Stomach smooth muscle (tissue), 2 donors: ENCODE measurements around the gene PRXL2A.
A peak's percentile ranks its signal among the peaks of the same experiment; 100 is the strongest.

ENCODE experiments used
- H3K27ac ChIP-seq: one replicate; pipeline ENCODE4 v1.7.0; 2013; ENCODE audit warnings: mild to moderate bottlenecking, low read length, inconsistent platforms
- H3K27me3 ChIP-seq, 2 donors: one replicate each; pipeline ENCODE4 v1.7.0; 2013; ENCODE audit warnings: low read length in 2 of 2; ENCODE audit not compliant: insufficient read depth in 2 of 2, control insufficient read depth in 1 of 2
- H3K36me3 ChIP-seq, 2 donors: one replicate each; pipeline ENCODE4 v1.7.0; 2013; ENCODE audit warnings: low read length in 2 of 2; ENCODE audit not compliant: control insufficient read depth in 2 of 2, insufficient read depth in 2 of 2
- H3K4me1 ChIP-seq: one replicate; pipeline ENCODE4 v1.7.0; 2013; ENCODE audit warnings: low read length; ENCODE audit not compliant: control insufficient read depth, insufficient read depth
- H3K4me3 ChIP-seq, 2 donors: one replicate each; pipeline ENCODE4 v1.7.0; 2013; ENCODE audit warnings: low read length in 2 of 2
- H3K9ac ChIP-seq, 2 donors: one replicate each; pipeline ENCODE4 v1.7.0; 2013; ENCODE audit warnings: low read length in 2 of 2, mild to moderate bottlenecking in 1 of 2
- H3K9me3 ChIP-seq, 2 donors: one replicate each; pipeline ENCODE4 v1.7.0; 2013; ENCODE audit warnings: low read length in 2 of 2; ENCODE audit not compliant: control insufficient read depth in 2 of 2
- donor health status: healthy.
- donor health status: Pancreatic carcinoma.

Gene PRXL2A

GRCh38 chr10:80392250-80392649 is 16.1 kb upstream of the PRXL2A start:
- H3K36me3 ChIP-seq = no peaks in the 10 kb centered on the region
- no peak overlapping the region for H3K27ac ChIP-seq
- no peaks in the 10 kb centered on the region for H3K27me3 ChIP-seq
- no peak overlapping the region for H3K4me3 ChIP-seq
- H3K9ac ChIP-seq = no peak overlapping the region
- no peaks in the 10 kb centered on the region for H3K9me3 ChIP-seq
- H3K4me1 ChIP-seq = no peaks in the 10 kb centered on the region

GRCh38 chr10:80394358-80394916 is 13.9 kb upstream of the PRXL2A start:
- Histone ChIP-seq H3K36me3 (no peaks in the 10 kb centered on the region), H3K4me1 (no peaks in the 10 kb centered on the region), H3K9ac (no peak overlapping the region), H3K9me3 (no peaks in the 10 kb centered on the region), H3K4me3 (no peak overlapping the region), H3K27me3 (no peaks in the 10 kb centered on the region), H3K27ac (no peak overlapping the region)

GRCh38 chr10:80397014-80397413 is 11.3 kb upstream of the PRXL2A start:
- Histone ChIP-seq H3K36me3 (no peaks in the 10 kb centered on the region), H3K4me3 (no peak overlapping the region), H3K9me3 (no peaks in the 10 kb centered on the region), H3K4me1 (no peaks in the 10 kb centered on the region), H3K9ac (no peak overlapping the region), H3K27me3 (no peaks in the 10 kb centered on the region), H3K27ac (no peak overlapping the region)

- no peaks in the 10 kb centered on the region for H3K4me1 ChIP-seq
- H3K4me3 ChIP-seq = no peak overlapping the region
- H3K27me3 ChIP-seq = no peaks in the 10 kb centered on the region
- no peaks in the 10 kb centered on the region for H3K36me3 ChIP-seq
- no peak overlapping the region for H3K27ac ChIP-seq
- H3K9me3 ChIP-seq = no peaks in the 10 kb centered on the region
- H3K9ac ChIP-seq = no peak overlapping the region
Observed at GRCh38 chr10:80400136-80400804, 8.1 kb upstream of the PRXL2A start.

GRCh38 chr10:80405035-80405434 is 3.3 kb upstream of the PRXL2A start:
- no peak overlapping the region for H3K9ac ChIP-seq
- H3K27ac ChIP-seq = no peak overlapping the region
- no peaks in the 10 kb centered on the region for H3K9me3 ChIP-seq
- H3K4me3 ChIP-seq = no peak overlapping the region
- H3K36me3 ChIP-seq = no peaks in the 10 kb centered on the region
- no peaks in the 10 kb centered on the region for H3K27me3 ChIP-seq
- H3K4me1 ChIP-seq = peaks cover 19% of the 10 kb centered on the region

- Histone ChIP-seq H3K27ac (no peak overlapping the region), H3K4me3 (no peak overlapping the region), H3K9me3 (no peaks in the 10 kb centered on the region), H3K9ac (no peak overlapping the region), H3K4me1 (peaks cover 25% of the 10 kb centered on the region), H3K27me3 (no peaks in the 10 kb centered on the region), H3K36me3 (no peaks in the 10 kb centered on the region)
Observed at GRCh38 chr10:80405626-80406025, 2.7 kb upstream of the PRXL2A start.

- no peaks in the 10 kb centered on the region for H3K36me3 ChIP-seq
- no peak overlapping the region for H3K27ac ChIP-seq
Observed at GRCh38 chr10:80406204-80406603, 2.1 kb upstream of the PRXL2A start.

GRCh38 chr10:80407812-80408241 is 524 bp upstream of the PRXL2A start:
- H3K36me3 ChIP-seq = no peaks in the 10 kb centered on the region
- H3K27ac ChIP-seq = peak overlapping the region; percentile 64
- H3K27me3 ChIP-seq = no peaks in the 10 kb centered on the region
- no peaks in the 10 kb centered on the region for H3K9me3 ChIP-seq
- peak overlapping the region; percentile 75 to 80 for H3K9ac ChIP-seq
- H3K4me3 ChIP-seq = peak overlapping the region; percentile 78 to 83
- peaks cover 37% of the 10 kb centered on the region for H3K4me1 ChIP-seq

More at GRCh38 chr10:80406204-80406603, 2.1 kb upstream of the PRXL2A start:
- H3K4me3 ChIP-seq = no peak overlapping the region
- H3K9ac ChIP-seq = no peak overlapping the region
- no peaks in the 10 kb centered on the region for H3K9me3 ChIP-seq
- H3K27me3 ChIP-seq = no peaks in the 10 kb centered on the region
- peaks cover 31% of the 10 kb centered on the region for H3K4me1 ChIP-seq

GRCh38 chr10:80409121-80409520 is 770 bp downstream of the PRXL2A start:
- Histone ChIP-seq H3K9ac (peak overlapping the region; percentile 75 to 80), H3K27me3 (no peaks in the 10 kb centered on the region), H3K36me3 (no peaks in the 10 kb centered on the region), H3K4me3 (peak overlapping the region; percentile 78 to 83), H3K4me1 (peaks cover 47% of the 10 kb centered on the region), H3K27ac (peak overlapping the region; percentile 64), H3K9me3 (no peaks in the 10 kb centered on the region)

GRCh38 chr10:80410122-80410521 is 1.8 kb downstream of the PRXL2A start:
- peak overlapping the region; percentile 5 to 44 for H3K4me3 ChIP-seq

GRCh38 chr10:80410578-80411145 is 2.3 kb downstream of the PRXL2A start:
- Histone ChIP-seq H3K9ac (no peak overlapping the region), H3K27me3 (no peaks in the 10 kb centered on the region), H3K9me3 (no peaks in the 10 kb centered on the region), H3K36me3 (no peaks in the 10 kb centered on the region), H3K27ac (peak overlapping the region; percentile 41), H3K4me1 (peaks cover 62% of the 10 kb centered on the region), H3K4me3 (no peak overlapping the region)

More at GRCh38 chr10:80410122-80410521, 1.8 kb downstream of the PRXL2A start:
- H3K9me3 ChIP-seq = no peaks in the 10 kb centered on the region
- no peaks in the 10 kb centered on the region for H3K36me3 ChIP-seq
- H3K27ac ChIP-seq = peak overlapping the region; percentile 41
- H3K27me3 ChIP-seq = no peaks in the 10 kb centered on the region
- H3K9ac ChIP-seq = no peak overlapping the region
- H3K4me1 ChIP-seq = peaks cover 56% of the 10 kb centered on the region
